GM08714 (cell line): Measurements from ENCODE around the gene DIPK1B.

ENCODE experiments used
- H3K4me3 ChIP-seq: fragments of 200-500 bp; sonication (Bioruptor generic); 2 replicates; pipeline ENCODE4 v1.5.1; 2014; ENCODE audit warnings: mild to moderate bottlenecking, low read length, inconsistent platforms
- ZNF274 ChIP-seq: IDR thresholded peaks from 2 replicates; pipeline ENCODE4 v1.6.1; 2012; ENCODE audit warnings: mild to moderate bottlenecking, low read depth, low read length

Gene DIPK1B

GRCh38 chr9:136688274-136689107 is 23.9 kb upstream of the DIPK1B start:
- no peak for TF ChIP-seq ZNF274
- no peak overlapping the region for H3K4me3 ChIP-seq

DNA sequence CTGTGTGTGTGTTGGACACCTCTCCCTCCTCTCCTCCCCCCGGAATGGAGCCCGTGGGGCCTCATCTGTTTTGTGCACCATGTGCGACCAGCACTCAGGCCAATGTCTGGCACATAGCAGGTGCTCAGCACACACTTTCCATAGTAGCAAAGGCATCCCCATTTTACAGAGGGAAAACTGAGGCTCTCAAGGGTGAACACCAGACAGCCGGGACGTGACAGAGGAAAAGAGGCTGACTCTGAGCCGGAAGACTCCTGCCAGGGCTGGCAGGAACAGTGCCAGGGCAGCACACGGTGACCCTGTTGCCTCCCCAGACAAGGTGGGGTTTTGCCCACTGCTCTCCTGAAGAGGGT is 23.3 kb upstream of the DIPK1B start:
- no peak for TF ChIP-seq ZNF274
- H3K4me3 ChIP-seq = no peak overlapping the region

DNA sequence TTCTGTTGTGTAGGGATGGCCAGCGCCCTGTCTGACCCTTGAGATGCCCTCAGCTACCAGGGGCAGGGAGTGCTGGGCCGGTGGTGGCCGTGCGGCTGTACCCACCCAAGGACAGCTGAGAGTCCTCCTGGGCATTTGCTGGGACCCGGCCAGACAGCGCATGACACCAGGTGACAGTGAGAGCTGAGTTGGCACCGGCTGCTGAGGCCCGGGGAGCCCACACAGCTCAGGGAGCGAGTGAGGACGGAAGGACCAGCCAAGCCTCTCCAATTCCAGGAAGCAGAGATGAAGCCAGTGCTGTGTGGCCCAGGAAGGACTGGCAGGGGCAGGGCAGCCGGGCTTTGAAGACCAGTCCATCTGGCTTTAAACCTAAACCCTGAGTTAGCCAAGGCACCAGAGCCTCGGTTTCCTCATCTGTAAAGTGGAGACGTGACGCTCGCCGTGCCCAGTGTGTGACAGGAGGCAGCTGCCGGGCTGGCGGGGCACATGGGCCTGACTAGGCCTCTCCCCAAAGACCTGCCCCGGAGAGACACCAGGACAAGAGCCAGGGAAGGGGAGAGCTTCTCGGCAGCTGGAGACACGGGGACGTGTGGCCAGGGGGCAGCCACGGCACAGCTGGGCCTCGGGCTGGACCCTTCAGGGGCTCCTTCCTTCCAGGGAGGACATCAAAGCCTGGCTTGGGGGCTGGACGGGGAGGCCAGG is 22.1 kb upstream of the DIPK1B start:
- no peak for TF ChIP-seq ZNF274
- H3K4me3 ChIP-seq = no peak overlapping the region

DNA sequence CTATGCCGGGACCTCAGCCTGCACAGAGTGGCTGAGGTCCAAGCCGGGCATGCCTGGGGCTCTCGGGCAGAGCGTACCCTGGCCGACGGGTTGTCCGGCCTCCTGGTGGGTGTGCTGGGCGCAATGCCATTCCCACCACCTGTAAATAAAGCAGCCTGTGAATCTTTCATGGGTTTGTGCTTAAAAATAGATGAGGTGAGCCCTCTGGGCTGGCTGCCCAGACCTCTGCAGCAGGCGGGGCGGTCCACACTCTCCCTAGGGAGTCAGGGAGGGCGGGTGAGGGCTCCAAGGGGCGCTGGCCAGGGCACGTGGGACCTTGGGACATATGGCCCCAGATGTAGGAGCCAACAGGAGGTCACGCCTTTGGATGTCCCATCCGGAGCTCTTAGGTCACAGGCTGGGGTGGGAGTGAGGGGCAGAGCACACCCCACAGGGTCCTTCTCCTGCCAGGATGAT is 21.5 kb upstream of the DIPK1B start:
- TF ChIP-seq ZNF274 = no peak
- H3K4me3 ChIP-seq = no peak overlapping the region

DNA sequence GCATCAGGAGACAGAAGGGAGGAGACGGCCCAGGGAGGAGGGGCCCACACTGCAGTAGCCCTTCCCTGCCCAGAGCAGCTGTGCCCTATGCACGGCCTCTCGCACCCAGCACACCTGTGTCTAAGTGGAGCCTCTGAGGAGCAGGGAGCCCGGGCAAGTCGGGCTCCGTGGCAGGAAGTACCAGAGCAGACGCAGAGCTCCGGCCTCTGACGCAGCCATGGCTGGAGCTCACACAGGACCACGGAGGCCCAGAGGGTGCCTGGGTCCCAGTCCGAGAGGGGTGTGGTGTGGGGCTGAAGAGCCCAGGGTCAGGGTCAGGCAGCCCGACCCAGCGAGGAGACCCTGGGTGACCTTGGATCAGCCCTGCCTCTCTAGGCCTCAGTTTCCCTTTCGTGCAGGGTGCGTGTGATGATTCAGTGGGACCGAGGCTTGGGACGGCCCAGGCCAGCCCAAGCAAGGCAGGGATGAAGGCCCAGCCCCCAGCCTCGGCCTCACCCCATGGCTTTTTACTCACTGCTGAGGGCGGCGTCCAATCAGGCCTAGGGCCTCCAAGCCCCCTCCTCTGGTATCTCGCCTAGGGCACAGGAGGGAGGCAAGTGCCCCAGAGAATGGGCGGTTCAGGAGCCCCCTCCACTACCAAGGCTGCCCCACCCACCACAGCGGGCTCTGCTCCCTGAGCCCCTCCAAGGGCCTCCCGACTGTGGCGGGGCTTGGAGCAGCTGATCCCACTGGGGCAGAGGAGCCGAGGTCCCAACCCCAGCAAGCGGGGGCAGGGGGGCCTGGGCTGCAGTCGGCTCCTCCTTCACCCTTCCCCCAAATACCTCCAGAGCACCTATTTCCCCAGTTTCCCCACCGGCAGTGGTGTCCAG is 20.8 kb upstream of the DIPK1B start:
- H3K4me3 ChIP-seq = no peak overlapping the region
- no peak for TF ChIP-seq ZNF274

GRCh38 chr9:136692185-136693134 is 19.9 kb upstream of the DIPK1B start:
- H3K4me3 ChIP-seq = no peak overlapping the region
- TF ChIP-seq ZNF274 = no peak

DNA sequence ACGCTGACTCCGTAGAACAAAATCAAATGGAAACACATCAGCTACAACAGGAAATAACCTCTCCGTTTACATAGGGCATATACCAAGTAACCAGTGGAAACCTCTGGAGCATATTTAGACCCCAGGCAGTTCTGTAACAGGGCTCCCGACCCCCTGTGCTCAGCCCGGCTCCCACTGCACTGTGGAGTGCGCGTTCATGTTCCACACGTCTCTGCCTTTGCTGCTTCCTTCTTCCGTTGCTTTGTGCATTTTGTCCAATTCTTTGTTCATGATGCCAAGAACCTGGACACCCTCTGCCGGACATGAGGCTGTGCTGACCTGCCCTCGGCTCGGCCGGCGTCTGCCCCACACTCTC is 19.3 kb upstream of the DIPK1B start:
- H3K4me3 ChIP-seq = no peak overlapping the region
- TF ChIP-seq ZNF274 = no peak

GRCh38 chr9:136693490-136694162 is 18.7 kb upstream of the DIPK1B start:
- no peak overlapping the region for H3K4me3 ChIP-seq
- no peak for TF ChIP-seq ZNF274

DNA sequence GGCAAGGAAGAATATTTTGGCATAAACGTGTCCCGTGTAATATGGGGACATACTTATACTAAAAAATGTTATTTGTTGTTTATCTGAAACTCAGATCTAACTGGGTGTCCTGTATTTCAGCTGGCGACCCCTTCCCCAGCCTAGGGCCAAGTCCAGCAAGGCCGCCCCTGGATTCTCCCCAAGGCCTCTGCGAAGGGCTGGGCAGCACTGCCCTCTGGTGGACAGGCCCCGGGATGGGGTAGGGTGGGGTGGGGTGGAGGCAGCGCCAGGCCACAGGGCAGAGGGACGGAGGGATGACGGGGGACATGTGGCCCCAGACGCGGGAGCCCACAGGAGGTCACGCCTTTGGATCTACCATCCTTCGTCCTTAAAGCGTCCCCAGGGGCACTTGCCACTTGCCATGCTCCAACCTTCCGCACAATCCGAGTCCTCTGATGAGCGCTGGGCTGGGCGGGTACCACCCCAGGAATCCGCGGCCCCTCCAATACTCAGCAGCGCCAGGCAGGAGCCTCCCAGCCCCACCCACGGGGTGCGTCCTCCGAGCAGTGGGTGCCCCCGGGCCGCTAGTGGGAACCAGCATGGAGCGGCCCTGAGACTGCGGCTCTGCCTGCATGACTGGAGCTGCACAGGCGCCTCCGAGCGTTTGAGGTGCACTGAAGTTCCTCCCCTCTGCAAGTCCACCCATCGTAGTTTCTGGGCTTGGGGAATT is 18.1 kb upstream of the DIPK1B start:
- TF ChIP-seq ZNF274 = no peak
- H3K4me3 ChIP-seq = no peak overlapping the region

DNA sequence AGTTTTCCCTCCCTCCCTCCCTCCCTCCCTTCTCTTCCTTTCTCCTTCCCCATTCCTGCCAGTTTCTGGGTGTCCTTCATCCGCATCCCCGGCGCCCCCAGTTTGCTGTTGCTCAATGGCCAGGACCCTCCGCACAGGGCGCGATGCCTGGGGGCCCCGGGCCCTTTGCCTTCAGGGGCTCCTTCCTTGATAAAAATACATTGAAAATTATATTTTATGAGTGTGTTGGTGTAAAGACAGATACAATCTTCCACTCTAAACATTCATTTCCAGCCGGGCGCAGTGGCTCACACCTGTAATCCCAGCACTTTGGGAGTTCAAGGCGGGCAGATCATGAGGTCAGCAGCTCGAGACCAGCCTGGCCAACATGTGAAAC is 17.5 kb upstream of the DIPK1B start:
- no peak overlapping the region for H3K4me3 ChIP-seq
- no peak for TF ChIP-seq ZNF274

GRCh38 chr9:136695435-136695895 is 16.9 kb upstream of the DIPK1B start:
- no peak for TF ChIP-seq ZNF274
- H3K4me3 ChIP-seq = no peak overlapping the region

- no peak overlapping the region for H3K4me3 ChIP-seq
- TF ChIP-seq ZNF274 = no peak
Measured at GRCh38 chr9:136695955-136696354, 16.4 kb upstream of the DIPK1B start.
